ENCODE data around the gene C11orf68. TPM values are rescaled to one million over a fixed set of nuclear protein-coding genes. Genes with fewer than 3 reads are reported as not detected.

C11orf68 gene
- polyA plus RNA-seq, 4 donors: 36.8 to 50.2 (median 38.8) TPM

DNA sequence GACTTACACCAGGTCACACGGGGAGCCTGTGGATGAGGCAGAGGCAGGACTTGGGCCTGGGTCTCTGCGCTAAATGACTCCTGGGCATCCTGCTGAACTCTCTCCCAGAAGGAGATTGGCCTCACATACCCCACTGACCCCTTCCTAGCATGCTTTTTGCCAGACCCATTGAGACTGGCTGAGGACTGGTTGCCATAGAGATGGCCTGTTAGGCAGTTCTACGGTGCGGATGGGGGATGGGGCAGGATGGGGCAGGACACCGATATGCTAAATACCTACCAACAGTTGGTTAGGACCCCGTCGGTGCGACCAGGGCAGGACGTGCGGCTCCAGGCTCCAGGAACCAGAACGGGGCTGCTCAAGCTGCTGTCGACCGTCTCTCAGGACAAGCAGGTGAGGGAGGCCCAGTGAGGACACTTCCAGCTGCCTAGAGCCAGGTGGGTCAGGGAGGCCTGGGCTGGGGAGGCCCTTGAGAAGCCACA is 26.6 kb upstream of the C11orf68 start, which contains the start of gene TSGA10IP:
Gene TSGA10IP (plus strand): TSS at position 51 of the 482 bp plus-strand sequence. CDS start 196 bp downstream, at position 247.
- DNase-seq (ENCODE audit: low read depth in 4 of 4, low spot score in 3 of 4): no peak

- no peak for DNase-seq (ENCODE audit: low read depth in 4 of 4, low spot score in 3 of 4)
Observed at GRCh38 chr11:65944767-65945166, 25.9 kb upstream of the C11orf68 start.

GRCh38 chr11:65944191-65944590 is 25.3 kb upstream of the C11orf68 start:
- no peak for DNase-seq (ENCODE audit: low read depth in 4 of 4, low spot score in 3 of 4)

GRCh38 chr11:65942531-65942930 is 23.7 kb upstream of the C11orf68 start:
- DNase-seq (ENCODE audit: low read depth in 4 of 4, low spot score in 3 of 4): no peak

DNA sequence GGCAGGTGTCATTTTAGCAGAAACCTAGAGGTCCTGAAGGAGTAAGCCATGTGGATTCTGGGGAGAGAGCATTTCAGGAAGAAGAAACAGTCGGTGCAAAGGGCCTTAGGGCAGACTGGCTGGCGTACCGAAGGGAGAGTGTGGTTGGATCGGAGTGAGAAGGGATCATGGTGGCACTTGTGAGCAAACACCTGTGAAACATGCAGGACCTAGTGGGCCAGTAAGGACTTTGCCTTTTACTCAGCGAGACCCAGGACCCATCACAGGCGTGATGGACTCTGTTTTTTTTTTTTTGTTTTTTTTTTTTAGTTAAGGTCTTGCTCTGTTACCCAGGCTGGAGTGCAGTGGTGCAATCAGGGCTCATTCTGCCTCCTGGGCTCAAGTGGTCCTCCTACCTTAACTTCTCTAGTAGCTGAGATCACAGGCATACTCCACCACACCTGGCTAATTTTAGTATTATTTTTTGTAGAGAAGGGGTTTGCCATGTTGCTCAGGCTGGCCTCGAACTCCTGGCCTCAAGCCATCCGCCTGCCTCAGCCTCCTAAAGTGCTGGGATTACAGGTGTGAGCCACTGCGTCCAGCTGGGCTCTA is 23.0 kb upstream of the C11orf68 start:
- no peak for DNase-seq (ENCODE audit: low read depth in 4 of 4, low spot score in 3 of 4)

- no peak for DNase-seq (ENCODE audit: low read depth in 4 of 4, low spot score in 3 of 4)
Observed at GRCh38 chr11:65937766-65938165, 18.9 kb upstream of the C11orf68 start.

GRCh38 chr11:65934014-65934413 is 15.2 kb upstream of the C11orf68 start:
- DNase-seq (ENCODE audit: low read depth in 4 of 4, low spot score in 3 of 4): no peak

DNA sequence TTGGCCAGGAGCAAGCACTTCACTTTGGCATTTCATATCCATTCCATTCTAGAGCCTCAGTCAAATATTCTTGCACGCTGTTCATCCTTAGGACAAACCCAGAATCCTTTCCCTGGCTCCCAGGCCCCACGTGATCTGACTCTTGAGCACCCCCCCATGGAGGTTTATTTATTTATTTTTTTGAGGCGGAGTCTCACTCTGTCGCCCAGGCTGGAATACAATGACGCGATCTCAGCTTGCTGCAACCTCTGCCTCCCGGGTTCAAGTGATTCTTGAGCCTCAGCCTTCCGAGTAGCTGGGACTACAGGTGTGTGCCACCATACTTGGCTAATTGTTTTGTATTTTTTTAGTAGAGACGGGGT is 13.7 kb upstream of the C11orf68 start:
- DNase-seq (ENCODE audit: low read depth in 4 of 4, low spot score in 3 of 4): no peak

- no peak for DNase-seq (ENCODE audit: low read depth in 4 of 4, low spot score in 3 of 4)
Observed at GRCh38 chr11:65931773-65932557, 13.1 kb upstream of the C11orf68 start.

GRCh38 chr11:65928667-65929066 is 9.8 kb upstream of the C11orf68 start:
- no peak for DNase-seq (ENCODE audit: low read depth in 4 of 4, low spot score in 3 of 4)

- DNase-seq (ENCODE audit: low read depth in 4 of 4, low spot score in 3 of 4): no peak
Observed at GRCh38 chr11:65927904-65928397, 9.1 kb upstream of the C11orf68 start.

DNA sequence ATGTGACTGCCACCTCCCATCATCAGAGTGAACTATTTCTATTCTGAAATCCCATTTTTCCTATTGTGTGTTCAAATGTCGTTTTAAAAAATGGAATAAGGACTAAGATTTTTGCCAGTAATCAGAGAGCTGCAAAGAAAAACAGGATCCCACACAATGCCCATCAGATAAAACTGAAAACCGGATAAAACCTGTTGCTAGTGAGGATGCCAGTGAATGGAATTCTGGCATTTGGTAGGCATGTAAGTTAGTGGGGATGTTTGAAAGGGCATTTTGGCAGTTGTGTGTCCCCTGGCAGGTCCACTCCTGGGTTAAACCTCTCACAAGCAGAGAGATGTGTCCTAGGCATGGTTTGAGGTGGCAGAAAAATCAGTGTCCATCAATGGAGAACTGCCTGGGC is 6.5 kb upstream of the C11orf68 start:
- no peak for DNase-seq (ENCODE audit: low read depth in 4 of 4, low spot score in 3 of 4)

DNA sequence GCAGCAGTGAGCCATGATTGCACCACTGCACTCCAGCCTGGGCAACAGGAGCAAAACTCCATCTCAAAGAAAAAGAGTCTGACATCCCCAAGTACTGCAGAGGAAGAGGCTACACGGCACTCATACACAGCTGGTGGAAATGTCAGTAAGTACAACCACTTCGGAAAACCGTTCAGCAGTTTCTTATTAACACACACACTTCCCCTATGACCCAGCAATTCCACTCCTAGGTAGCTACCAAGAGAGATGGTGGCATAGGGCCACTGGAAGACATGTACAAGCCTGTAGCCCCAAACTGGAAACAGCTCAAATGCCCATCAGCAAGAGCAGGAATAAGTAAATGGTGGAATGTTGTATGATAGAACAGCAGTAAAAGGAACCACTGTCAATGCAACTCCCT is 3.7 kb upstream of the C11orf68 start:
- DNase-seq (ENCODE audit: low read depth in 4 of 4, low spot score in 3 of 4): no peak

DNA sequence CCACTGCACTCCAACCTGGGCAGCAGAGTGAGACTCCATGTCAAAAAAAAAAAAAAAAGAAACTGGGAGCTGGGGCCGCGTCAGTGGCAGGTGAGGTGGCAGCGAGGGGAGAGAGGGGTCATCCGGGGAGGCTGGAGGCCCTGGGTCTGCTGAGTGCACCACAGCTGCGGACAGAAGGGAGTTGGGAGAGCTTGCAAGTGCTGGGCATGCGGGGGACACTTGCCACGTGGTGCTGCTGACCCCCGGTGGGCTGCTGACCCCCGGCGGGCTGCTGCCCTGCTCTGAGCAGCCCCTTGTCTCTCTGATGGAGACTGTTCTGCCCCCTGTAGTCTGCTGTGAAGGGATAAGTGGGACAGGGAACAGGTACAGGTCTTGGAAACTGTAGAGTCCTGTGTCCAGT is 3.0 kb upstream of the C11orf68 start:
- no peak for DNase-seq (ENCODE audit: low read depth in 4 of 4, low spot score in 3 of 4)

GRCh38 chr11:65921033-65921555 is 2.2 kb upstream of the C11orf68 start:
- no peak for DNase-seq (ENCODE audit: low read depth in 4 of 4, low spot score in 3 of 4)

DNA sequence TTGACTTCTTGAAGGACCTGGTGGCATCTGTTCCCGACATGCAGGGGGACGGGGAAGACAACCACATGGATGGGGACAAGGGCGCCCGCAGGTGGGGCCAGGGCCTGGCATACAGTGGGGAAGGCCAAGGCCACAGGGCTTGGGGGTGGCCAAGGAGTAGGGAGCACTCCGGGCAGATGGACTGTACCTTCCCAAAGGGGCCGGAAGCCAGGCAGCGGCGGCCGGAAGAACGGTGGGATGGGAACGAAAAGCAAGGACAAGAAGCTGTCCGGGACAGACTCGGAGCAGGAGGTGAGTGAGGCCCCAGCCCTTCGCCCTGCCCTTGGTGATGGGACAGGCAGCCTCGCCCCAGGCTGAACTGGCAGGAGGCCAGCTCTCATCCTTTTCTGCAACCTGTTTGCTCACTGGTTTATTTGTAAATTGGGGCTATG is 1.5 kb upstream of the C11orf68 start:
- no peak for DNase-seq (ENCODE audit: low read depth in 4 of 4, low spot score in 3 of 4)

GRCh38 chr11:65919573-65920371 is 910 bp upstream of the C11orf68 start:
- DNase-seq (ENCODE audit: low read depth in 4 of 4, low spot score in 3 of 4): no peak

- peak; percentile 88 to 96 (median 94) for DNase-seq (ENCODE audit: low read depth in 4 of 4, low spot score in 3 of 4)
Observed at GRCh38 chr11:65919141-65919572, 295 bp upstream of the C11orf68 start, which contains the start of gene DRAP1. Gene DRAP1, plus strand, starts transcription at chr11:65919426. Its CDS starts 76 bp downstream, at chr11:65919502.

- no peak for DNase-seq (ENCODE audit: low read depth in 4 of 4, low spot score in 3 of 4)
Observed at GRCh38 chr11:65917434-65918210, 1.2 kb downstream of the C11orf68 start.

DNA sequence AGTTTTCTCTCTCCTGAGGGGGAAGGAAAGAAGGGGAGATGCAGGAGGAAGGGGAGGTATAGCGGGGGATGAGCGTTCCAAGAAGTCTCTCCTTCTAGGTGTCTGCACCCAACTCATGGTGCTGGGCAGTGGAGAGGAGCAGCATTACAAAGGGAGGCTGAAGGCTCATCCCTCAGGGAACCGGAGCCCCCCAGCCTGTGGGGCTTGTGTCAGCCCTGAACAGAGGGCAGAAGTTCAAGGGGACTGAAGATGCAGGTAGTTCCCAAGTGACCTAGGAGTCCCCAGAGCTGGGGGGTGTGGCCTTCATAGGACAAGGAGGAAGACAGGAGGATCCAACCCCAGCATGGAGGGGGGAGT is 1.8 kb downstream of the C11orf68 start:
- no peak for DNase-seq (ENCODE audit: low read depth in 4 of 4, low spot score in 3 of 4)
